ENCODE results near the gene GFRA1. TPM values are rescaled to one million over a fixed set of nuclear protein-coding genes. Genes with fewer than 3 reads are reported as not detected.

GFRA1 gene
- polyA plus RNA-seq, 1 of the 3 experiments (the other 2 are of a cell fraction): 1.6 TPM

DNA sequence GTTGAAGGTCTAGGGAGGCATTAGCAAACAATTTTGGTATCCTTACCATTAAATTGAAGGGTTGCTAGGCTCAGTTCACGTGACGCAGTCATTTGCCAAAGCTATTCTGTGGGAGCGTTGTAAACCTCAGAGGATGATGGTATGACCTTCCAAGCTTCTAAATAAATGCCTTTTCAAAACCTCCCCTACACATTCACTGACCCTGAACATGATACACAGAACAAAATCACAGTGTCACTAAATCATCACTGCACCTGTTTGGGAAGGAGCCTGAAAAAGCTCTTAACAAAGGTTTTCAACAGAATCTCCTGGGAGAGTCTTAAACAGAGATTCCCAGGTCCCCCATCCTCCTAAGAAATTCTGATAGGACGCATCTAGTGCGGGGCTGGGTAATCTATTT, 38.0 kb upstream of the GFRA1 start:
- Histone ChIP-seq H4K20me1 (ENCODE audit: insufficient read depth) (no peaks in the 10 kb centered on the region), H3K9me3 (no peaks in the 10 kb centered on the region), H3K27ac (ENCODE audit: low read depth in 2 of 2, low read length in 1 of 2) (no peak overlapping the region), H3K27me3 (ENCODE audit: insufficient read depth) (no peaks in the 10 kb centered on the region), H3K4me2 (no peak overlapping the region), H3K9ac (no peak overlapping the region), H2AFZ (ENCODE audit: low read depth) (no peak overlapping the region), H3K9me2 (no peaks in the 10 kb centered on the region), H3K4me3 (ENCODE audit: low read depth in 2 of 2, low read length in 1 of 2) (no peak overlapping the region), H3K36me3 (replicated peaks in 1 of 2; ENCODE audit: control insufficient read depth in 1 of 2, insufficient read depth in 2 of 2, low read length in 1 of 2) (no peaks in the 10 kb centered on the region), H3F3A (replicated peaks; ENCODE audit: insufficient read depth) (no peaks in the 10 kb centered on the region), H3K79me2 (ENCODE audit: insufficient read depth) (no peaks in the 10 kb centered on the region), H3K4me1 (ENCODE audit: control insufficient read depth in 1 of 2, insufficient read depth in 2 of 2, low read depth in 1 of 2, low read length in 1 of 2) (peaks cover 0 to 8% of the 10 kb centered on the region in 2 experiments; a peak in 2 of 4 replicates)
- no peak for TF ChIP-seq YY1 (IDR thresholded peaks at IDR 0.05; ENCODE audit: low read depth)
- no peak for TF ChIP-seq RCOR1 (IDR thresholded peaks at IDR 0.05; ENCODE audit: low read length)
- TF ChIP-seq NRF1 (IDR thresholded peaks at IDR 0.05; ENCODE audit: low read depth, low read length): no peak
- TF ChIP-seq GABPA (IDR thresholded peaks at IDR 0.05; ENCODE audit: low read depth): no peak
- DNase-seq: no peak
- ChIA-PET CTCF (interaction anchor here (1.5 kb wide), 1 partner anchor 511 kb away, joined by 3 read pairs; no protein-coding TSS in a partner anchor), POLR2A (no interaction called here)
- WGBS (ENCODE audit: low lambda C conversion rate): 43% methylated on average over 5 of the region's 5 CpGs

DNA sequence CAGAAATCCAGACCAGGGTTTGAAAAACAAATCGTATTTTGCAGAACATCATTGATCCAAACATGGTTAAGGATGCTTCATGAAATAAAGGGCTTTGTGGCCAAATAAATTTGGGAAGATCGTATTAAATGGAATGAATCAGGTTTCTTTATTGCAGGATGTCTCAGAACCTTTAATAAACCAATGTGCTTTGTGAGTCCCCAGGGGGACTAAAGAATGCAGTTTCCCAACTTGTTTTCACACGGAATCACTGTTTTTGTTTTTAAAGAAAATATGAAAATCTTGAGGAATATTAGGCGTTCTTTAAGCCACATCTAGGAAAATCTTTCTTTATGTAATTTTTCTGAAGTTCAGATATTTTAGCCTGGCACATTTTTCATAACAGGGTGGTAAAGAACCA, 34.4 kb upstream of the GFRA1 start:
- no peak overlapping the region for H3K27ac ChIP-seq (ENCODE audit: low read depth in 2 of 2, low read length in 1 of 2)
- no peaks in the 10 kb centered on the region for H3K27me3 ChIP-seq (ENCODE audit: insufficient read depth)
- H3K36me3 ChIP-seq (replicated peaks in 1 of 2; ENCODE audit: control insufficient read depth in 1 of 2, insufficient read depth in 2 of 2, low read length in 1 of 2): no peaks in the 10 kb centered on the region
- POLR2A ChIA-PET: no interaction called here
- no peak overlapping the region for H3K4me3 ChIP-seq (ENCODE audit: low read depth in 2 of 2, low read length in 1 of 2)
- no peak overlapping the region for H2AFZ ChIP-seq (ENCODE audit: low read depth)
- H3K79me2 ChIP-seq (ENCODE audit: insufficient read depth): no peaks in the 10 kb centered on the region
- no peaks in the 10 kb centered on the region for H3F3A ChIP-seq (replicated peaks; ENCODE audit: insufficient read depth)
- H3K9ac ChIP-seq: no peak overlapping the region
- no peak overlapping the region for H3K4me2 ChIP-seq
- peaks cover 0 to 4% of the 10 kb centered on the region in 2 experiments; a peak in 1 of 4 replicates for H3K4me1 ChIP-seq (ENCODE audit: control insufficient read depth in 1 of 2, insufficient read depth in 2 of 2, low read depth in 1 of 2, low read length in 1 of 2)
- no peaks in the 10 kb centered on the region for H4K20me1 ChIP-seq (ENCODE audit: insufficient read depth)
- TF ChIP-seq TEAD4 (IDR thresholded peaks at IDR 0.05; ENCODE audit: borderline replicate concordance, insufficient read depth): no peak
- TF ChIP-seq, protein P1, sequence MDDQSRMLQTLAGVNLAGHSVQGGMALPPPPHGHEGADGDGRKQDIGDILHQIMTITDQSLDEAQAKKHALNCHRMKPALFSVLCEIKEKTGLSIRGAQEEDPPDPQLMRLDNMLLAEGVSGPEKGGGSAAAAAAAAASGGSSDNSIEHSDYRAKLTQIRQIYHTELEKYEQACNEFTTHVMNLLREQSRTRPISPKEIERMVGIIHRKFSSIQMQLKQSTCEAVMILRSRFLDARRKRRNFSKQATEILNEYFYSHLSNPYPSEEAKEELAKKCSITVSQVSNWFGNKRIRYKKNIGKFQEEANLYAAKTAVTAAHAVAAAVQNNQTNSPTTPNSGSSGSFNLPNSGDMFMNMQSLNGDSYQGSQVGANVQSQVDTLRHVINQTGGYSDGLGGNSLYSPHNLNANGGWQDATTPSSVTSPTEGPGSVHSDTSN (IDR thresholded peaks at IDR 0.05): no peak
- TF ChIP-seq NRF1 (IDR thresholded peaks at IDR 0.05; ENCODE audit: low read depth, low read length): no peak
- TF ChIP-seq, protein P2, sequence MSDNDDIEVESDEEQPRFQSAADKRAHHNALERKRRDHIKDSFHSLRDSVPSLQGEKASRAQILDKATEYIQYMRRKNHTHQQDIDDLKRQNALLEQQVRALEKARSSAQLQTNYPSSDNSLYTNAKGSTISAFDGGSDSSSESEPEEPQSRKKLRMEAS (IDR thresholded peaks at IDR 0.05; ENCODE audit: low read depth): no peak
- no peak for TF ChIP-seq FOSL2 (IDR thresholded peaks at IDR 0.05; ENCODE audit: borderline replicate concordance, low read depth)
- no peak for TF ChIP-seq EZH2phosphoT487 (IDR thresholded peaks at IDR 0.05; ENCODE audit: borderline replicate concordance, low read depth)
- TF ChIP-seq, protein P3, sequence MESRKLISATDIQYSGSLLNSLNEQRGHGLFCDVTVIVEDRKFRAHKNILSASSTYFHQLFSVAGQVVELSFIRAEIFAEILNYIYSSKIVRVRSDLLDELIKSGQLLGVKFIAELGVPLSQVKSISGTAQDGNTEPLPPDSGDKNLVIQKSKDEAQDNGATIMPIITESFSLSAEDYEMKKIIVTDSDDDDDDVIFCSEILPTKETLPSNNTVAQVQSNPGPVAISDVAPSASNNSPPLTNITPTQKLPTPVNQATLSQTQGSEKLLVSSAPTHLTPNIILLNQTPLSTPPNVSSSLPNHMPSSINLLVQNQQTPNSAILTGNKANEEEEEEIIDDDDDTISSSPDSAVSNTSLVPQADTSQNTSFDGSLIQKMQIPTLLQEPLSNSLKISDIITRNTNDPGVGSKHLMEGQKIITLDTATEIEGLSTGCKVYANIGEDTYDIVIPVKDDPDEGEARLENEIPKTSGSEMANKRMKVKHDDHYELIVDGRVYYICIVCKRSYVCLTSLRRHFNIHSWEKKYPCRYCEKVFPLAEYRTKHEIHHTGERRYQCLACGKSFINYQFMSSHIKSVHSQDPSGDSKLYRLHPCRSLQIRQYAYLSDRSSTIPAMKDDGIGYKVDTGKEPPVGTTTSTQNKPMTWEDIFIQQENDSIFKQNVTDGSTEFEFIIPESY (IDR thresholded peaks at IDR 0.05; ENCODE audit: borderline replicate concordance, low read depth): no peak
- TF ChIP-seq JUND (IDR thresholded peaks at IDR 0.05): no peak
- no peak for TF ChIP-seq MXI1 (IDR thresholded peaks at IDR 0.05; ENCODE audit: low read depth, low read length)
- TF ChIP-seq, protein P4, sequence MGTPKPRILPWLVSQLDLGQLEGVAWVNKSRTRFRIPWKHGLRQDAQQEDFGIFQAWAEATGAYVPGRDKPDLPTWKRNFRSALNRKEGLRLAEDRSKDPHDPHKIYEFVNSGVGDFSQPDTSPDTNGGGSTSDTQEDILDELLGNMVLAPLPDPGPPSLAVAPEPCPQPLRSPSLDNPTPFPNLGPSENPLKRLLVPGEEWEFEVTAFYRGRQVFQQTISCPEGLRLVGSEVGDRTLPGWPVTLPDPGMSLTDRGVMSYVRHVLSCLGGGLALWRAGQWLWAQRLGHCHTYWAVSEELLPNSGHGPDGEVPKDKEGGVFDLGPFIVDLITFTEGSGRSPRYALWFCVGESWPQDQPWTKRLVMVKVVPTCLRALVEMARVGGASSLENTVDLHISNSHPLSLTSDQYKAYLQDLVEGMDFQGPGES (IDR thresholded peaks at IDR 0.05; ENCODE audit: low read depth, low read length): no peak
- no peak for TF ChIP-seq SMC3 (IDR thresholded peaks at IDR 0.05; ENCODE audit: low read depth, low read length)
- TF ChIP-seq, protein P5, sequence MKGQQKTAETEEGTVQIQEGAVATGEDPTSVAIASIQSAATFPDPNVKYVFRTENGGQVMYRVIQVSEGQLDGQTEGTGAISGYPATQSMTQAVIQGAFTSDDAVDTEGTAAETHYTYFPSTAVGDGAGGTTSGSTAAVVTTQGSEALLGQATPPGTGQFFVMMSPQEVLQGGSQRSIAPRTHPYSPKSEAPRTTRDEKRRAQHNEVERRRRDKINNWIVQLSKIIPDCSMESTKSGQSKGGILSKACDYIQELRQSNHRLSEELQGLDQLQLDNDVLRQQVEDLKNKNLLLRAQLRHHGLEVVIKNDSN (IDR thresholded peaks at IDR 0.05; ENCODE audit: borderline replicate concordance, low read depth): no peak
- no peak for DNase-seq
- no peaks in the 10 kb centered on the region for H3K9me3 ChIP-seq
- H3K9me2 ChIP-seq: no peaks in the 10 kb centered on the region
- CTCF ChIA-PET: no interaction called here
- WGBS (ENCODE audit: low lambda C conversion rate): 31% methylated on average over 4 of the region's 4 CpGs

All from SK-N-SH (cell line).